Ammon's horn (tissue), 1 donor: Measurements from ENCODE around the gene PLA2G2F.
"Not testable (repeated sequence)": the region's sequence is repeated elsewhere in the genome, so short reads cannot be mapped to it uniquely, and the experiment has no call there.

Source experiments
- DNase-seq: peaks from one replicate; pipeline ENCODE4 v3.0.0-alpha.2; 2016; ENCODE audit warnings: low spot score

The PLA2G2F gene

GRCh38 chr1:20114021-20114648 is 25.0 kb upstream of the PLA2G2F start:
- DNase-seq: no peak

DNA sequence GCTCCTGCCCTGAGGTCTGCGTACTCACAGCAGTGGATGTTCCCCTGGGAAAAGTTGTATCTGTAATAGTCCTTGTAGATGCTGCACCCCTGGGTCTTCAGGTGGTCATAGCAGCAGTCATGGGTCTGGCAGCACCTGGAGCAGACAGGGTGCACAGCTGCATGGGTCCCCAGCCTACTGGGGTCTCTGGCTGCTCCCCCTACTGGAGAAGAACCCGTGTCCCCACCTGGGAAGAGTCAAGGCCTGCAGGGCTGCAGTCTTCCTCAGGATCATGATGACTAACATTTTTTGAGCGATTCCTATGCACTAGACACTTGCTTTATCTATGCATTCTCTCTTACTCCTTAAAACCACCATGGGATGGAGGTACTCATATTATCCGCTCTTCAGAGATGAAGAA is 23.6 kb upstream of the PLA2G2F start:
- DNase-seq: no peak

DNA sequence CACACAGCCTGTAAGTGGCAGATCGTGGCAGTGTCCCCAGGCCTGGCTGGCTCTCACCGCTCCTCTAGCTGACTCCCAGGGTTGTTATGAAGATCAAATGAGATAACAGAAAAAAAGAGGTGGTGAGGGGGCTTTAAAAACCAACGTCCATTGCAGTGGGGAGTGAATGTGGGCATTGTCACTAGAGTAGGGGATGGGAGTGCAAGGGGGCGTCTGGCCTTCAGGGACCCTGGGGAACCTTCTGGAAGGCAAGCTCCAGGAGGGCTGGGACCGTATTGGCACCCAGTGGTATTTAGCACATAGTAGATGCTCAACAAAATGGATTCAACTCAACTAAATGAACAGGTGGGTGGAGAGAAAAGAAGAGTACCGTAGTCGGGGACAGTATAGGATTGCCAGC is 23.2 kb upstream of the PLA2G2F start:
- DNase-seq: no peak

GRCh38 chr1:20117236-20117635 is 21.9 kb upstream of the PLA2G2F start:
- DNase-seq: no peak

DNA sequence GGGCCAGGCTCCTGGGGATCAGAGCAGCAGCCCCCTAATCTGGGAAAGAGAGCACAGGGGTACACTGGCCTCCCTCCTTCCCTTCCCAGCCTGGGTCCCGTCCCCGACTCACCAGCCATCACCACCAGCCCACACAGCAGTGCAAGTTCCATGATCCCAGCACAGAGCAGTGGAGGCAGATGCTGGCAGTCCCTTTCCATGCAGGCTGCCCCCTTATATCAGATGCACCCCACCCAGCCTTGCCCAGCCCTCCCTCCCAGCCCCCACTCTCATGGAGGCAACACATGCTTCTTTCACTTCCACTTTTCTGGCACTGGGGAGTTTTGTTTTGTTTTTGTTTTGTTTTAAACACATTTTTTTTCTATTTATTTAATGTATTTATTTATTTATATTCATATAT is 19.8 kb upstream of the PLA2G2F start, which contains the start of gene PLA2G2D:
PLA2G2D (minus strand) TSS at position 190 of the 400 bp plus-strand sequence; CDS start at position 152, 38 bp downstream.
- no peak for DNase-seq

- no peak for DNase-seq
Measured at GRCh38 chr1:20120796-20121195, 18.3 kb upstream of the PLA2G2F start.

DNA sequence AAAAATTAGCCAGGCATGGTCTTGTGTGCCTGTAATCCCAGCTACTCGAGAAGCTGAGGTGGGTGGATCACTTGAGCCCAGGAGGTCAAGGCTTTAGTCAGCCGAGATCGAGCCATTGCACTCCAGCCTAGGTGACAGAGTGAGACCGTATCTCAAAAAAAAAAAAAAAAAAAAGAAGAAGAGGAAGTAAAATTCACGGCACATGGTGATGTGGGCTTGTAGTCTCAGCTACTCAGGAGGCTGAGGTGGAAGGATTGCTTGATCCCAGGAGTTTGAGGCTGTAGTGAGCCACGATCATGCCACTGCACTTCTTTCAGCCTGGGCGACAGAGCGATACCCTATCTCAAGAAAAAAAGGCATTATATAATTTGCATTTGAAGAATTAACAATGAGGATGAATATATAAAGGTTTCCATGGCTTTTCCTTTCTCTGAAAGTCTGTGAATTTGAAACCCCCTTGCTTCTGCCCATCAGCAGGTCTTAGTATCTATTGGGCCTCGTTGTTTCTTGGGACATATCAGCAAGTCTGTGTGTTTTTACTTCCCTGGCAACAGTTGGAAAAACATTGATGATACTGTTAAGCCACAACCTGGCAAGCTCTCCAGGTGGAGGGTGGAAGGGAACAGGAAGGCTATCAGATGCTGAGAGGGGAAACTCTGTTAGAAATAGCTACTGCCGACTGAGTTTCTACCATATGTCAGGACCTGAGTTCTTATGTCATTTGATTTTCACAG is 15.2 kb upstream of the PLA2G2F start:
- DNase-seq: no peak

- DNase-seq: no peak
Measured at GRCh38 chr1:20124456-20125057, 14.6 kb upstream of the PLA2G2F start.

DNA sequence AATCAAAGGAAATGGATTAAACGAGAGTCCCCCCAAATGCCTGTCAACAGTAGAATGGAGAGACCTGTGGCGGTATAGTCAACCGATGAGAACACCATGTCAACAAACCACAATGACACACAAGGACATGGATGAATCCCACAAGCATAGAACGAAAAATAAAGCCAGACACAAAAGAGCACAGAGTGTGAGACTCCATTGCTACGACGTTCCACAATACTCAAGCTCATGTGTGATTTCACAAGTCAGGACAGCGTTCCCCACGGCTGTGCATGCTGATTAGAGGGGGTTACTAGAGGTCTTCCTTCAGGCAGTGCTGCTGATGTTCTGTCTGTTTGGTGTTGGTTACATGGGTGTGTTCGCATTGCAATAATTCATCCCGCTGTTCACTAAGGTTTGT is 14.0 kb upstream of the PLA2G2F start:
- DNase-seq: no peak

DNA sequence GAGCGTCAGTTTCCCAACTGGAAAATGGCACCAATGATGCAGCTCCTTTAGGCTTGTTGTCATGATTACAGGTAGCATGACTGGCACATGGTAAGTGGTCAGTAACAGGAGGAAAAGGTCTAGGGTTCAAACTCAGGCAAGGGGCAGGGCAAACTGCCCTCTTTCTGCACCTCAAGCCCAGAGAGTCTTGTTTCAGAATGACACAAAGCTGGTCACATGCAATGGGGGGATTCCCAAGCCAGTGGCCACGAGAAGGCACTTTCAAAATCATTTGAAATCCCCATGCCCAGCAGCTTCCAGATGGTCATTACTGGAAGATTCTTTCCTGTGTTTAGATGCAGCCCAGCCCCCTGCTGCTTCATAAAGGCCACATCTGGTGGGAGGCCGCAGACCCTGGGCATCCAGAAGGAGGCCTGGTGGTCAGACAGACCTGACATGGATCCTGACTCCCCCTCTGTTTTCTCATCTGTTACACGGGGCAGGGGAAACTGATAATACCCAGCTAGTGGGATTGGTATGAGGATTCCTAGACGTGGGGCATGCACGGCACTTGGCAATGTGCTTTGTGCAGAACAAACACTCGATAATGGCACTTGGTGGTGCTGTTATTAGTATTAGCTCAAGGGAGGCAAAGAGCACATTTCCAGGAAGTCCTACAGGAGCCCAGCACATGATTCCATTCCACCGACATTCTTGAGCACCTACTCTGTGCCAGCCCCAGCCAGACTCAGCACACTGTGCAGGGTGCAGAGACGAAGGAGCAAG is 12.9 kb upstream of the PLA2G2F start:
- no peak for DNase-seq

DNA sequence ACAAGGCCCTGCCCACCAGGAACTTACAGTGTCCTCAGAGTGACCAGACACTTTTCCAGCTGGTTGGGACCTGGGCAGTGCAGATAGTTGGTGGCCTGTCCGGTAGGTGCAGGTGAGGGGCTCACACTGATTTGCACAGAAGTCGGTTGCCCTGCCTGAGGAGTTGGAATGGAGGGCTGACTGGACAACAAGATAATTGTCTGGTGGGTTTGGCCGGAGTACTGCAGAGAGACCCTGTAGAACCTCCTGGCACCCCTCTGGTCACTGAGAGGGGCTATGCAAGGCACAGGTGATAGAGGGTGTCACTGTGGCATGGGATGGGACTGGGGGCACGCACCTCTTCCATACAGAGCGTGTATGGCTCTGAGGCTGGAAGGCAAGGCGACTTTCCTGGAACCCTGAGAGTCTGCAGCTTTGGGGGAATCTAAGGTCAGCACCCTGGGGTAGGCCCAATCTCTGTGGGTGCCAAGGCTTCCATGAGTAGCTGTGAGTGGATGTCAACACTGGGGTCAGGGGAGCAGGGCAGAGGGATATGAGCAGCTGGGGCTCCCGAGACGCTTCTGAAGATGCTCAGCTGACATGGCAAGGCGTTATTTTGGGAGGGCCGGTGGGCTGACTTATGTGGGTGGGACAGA is 12.2 kb upstream of the PLA2G2F start:
- no peak for DNase-seq

DNA sequence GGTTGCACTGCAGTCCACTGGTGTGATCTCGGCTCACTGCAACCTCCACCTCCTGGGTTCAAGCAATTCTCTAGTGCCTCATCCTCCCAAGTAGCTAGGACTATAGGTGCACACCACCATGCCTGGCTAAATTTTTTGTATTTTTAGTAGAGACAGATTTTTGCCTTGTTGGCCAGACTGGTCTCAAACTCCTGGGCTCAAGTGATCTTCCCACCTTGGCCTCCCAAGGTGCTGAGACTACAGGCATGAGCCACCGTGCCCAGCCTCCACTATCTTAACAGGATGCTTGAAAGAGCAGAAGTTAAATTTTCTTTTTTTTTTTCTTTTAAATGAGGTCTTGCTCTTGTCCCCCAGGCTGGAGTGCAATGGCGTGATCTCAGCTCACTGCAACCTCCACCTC is 8.6 kb upstream of the PLA2G2F start:
- DNase-seq: not testable (repeated sequence)

- no peak for DNase-seq
Measured at GRCh38 chr1:20134995-20135394, 4.1 kb upstream of the PLA2G2F start.

- no peak for DNase-seq
Measured at GRCh38 chr1:20136249-20136648, 2.9 kb upstream of the PLA2G2F start.

DNA sequence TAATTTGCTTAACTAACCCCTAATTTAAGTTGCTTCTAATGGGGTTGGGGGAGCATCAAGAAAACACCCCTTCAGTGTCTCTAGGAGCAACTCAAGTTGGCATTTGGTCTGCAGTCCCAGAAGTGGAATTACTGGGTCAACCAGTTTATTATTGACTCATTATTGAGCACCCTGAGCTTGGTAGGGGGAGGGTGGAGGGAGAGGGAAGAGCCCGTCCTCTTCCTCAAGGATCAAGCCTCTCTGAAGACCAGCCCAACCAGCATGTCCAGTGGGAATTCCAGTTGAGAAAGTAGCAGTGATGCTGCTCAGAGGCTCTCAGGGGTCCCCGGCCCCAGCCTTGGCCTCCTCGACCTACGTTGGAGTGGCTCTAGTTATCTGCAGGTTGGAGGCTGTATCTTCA is 2.1 kb upstream of the PLA2G2F start:
- no peak for DNase-seq

- DNase-seq: no peak
Measured at GRCh38 chr1:20137604-20138003, 1.5 kb upstream of the PLA2G2F start.

GRCh38 chr1:20138346-20138745 is 777 bp upstream of the PLA2G2F start:
- no peak for DNase-seq

DNA sequence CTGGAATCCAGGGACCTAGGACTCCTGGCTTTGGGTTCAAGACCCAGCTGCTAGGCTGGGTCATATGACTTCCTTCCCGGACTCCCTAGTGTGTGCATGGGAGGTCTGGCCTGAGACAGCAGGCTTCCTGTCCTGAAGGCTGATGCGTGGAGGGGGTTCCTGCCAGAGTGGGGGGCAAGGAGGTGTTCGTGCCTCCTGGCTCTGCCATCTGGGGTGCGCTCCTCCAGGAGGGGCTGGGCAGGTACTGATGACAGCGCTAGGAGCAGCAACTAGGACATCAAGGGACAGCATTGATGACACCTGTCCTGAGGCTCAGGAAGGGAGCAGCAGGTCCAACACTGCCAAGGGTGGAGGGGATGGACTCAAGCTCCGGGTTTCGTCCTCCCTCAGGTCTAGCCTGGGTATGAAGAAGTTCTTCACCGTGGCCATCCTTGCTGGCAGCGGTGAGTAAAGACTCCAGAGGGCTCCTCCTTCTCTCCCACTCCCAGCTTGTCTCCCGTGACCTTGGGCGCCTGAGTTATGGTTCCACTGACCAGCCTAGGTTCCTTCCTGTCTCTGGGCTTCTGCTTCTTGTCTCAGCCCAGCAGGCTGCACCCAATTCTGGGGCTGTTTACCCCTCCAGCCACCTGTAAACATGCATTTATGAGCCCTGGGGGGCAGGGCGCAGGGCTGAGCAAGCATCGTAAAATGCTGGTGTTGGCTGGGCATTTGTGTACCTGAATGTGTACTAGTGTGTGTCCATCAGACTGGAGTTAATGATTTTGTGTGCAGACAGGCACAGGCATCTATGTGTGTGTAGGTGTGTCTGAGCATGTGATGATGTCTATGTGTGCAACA is 871 bp downstream of the PLA2G2F start:
- no peak for DNase-seq

- no peak for DNase-seq
Measured at GRCh38 chr1:20141001-20141400, 1.9 kb downstream of the PLA2G2F start.

- no peak for DNase-seq
Measured at GRCh38 chr1:20141466-20141865, 2.3 kb downstream of the PLA2G2F start.
